C1 segment of cervical spinal cord (tissue), 14 donors: Measurements from ENCODE around the gene GALNT15.

Experiments
- DNase-seq, 14 donors: peaks; one replicate each; lab custom pipeline; 2025; lab: John Stamatoyannopoulos, UW

The GALNT15 gene

DNA sequence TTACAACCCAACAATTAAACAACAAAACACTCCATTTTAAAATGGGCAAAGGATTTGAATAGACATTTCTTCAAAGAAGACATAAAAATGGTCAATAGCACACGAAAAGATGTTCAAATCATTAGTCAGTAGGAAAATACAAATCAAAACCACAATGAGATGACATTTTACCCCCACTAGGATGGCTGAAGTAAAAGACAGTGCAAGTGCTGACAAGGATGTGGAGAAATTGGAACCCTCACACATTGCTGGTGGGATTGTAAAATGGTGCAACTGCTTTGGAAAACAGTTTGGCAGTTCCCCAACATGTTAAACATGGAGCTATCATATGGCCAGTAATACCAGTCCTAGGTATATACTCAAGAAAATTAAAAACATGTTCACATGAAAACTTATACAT, 11.6 kb downstream of the GALNT15 start:
- no peak for DNase-seq

DNA sequence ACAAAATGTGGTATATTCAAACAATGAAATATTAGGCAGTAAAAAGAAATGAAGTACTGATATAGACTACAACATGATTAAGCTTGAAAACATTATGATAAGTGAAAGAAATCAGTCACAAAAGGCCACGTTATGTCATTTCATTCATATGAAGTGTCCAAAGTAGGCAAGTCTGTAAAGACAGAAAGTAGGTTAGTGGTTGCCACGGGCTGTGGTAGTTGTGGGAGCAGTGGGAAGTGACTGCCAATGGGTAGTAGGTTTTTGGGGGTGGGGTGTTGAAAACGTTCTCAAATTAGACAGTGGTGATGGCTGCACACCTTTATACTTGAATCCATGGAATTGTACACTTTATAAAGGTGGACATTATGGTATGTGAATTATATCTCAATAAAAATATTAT, 12.1 kb downstream of the GALNT15 start:
- no peak for DNase-seq

GRCh38 chr3:16187213-16187790, 12.8 kb downstream of the GALNT15 start:
- DNase-seq = no peak

- no peak for DNase-seq
These were observed 13.6 kb downstream of the GALNT15 start for GRCh38 chr3:16188071-16188470.

GRCh38 chr3:16189201-16189600, 14.7 kb downstream of the GALNT15 start:
- no peak for DNase-seq

GRCh38 chr3:16190704-16191103, 16.2 kb downstream of the GALNT15 start:
- no peak for DNase-seq

DNA sequence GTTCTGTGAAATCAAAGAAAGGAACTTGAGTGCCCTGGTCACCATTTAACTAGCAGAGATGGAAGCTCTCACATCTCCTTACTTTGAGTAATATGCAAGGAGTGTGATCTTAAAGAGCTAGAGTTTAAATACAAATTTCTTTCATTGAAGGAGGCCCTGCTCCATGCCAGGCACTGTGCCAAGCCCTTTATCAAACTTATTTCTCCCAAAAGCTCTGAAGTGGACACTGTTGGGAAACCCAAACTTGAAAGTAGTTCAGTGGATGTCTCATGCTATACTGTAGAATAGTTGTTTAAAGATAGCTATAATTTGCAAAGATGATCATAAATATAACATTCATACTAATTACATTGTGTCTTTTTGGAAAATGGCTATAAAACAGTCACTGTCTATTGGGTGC, 17.1 kb downstream of the GALNT15 start:
- DNase-seq = no peak

GRCh38 chr3:16192176-16192811, 17.8 kb downstream of the GALNT15 start:
- DNase-seq = no peak

GRCh38 chr3:16198427-16198826, 23.9 kb downstream of the GALNT15 start:
- no peak for DNase-seq

DNA sequence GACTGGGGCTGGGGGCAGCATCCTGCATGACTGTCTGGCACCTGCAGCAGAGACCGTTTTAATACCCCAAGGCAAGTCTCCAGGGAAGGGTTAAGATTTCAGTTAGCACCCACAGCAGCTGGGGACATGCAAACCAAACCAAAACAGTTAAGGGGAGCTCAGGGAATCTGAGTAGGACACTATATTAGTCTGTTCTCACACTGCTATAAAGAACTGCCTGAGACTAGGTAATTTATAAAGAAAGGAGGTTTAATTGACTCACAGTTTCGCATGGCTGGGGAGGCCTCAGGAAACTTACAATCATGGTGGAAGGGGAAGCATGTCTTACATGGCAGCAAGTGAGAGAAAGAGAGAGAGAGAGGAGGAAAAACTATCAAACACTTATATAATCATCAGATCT, 25.3 kb downstream of the GALNT15 start:
- no peak for DNase-seq

DNA sequence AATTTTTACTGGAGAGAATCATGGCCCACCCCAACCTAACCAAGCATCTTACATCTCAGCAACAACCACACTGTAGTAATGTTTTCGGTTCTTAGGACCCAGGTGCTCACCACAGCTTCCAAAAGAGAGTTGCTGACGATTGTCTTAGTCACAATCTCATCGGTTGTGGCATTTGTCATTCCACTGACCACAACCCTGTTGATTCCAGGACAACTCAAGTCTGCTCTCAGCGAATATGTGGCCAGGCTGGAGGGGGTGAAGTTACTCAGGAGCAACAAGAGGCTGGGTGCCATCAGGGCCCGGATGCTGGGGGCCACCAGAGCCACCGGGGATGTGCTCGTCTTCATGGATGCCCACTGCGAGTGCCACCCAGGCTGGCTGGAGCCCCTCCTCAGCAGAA, 25.9 kb downstream of the GALNT15 start:
- no peak for DNase-seq

DNA sequence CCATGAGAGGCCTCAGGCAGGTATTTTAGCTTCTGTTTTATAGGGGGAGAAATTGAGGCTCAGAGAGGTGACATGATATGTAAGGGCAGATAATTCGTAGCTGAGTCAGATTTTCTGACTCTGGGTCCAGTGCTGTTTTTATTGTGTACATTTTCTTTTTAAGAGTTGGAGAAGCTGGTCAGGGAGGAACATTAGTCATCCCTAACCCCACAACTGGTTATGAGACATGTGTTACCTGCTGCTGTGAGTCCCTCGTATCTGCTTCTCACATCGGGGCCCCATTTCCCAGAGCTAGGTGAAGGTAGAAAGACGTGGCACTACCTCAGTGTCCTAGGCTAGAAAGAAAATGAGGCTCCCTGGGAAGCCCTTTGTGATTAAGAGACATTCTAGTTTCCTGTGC, 28.6 kb downstream of the GALNT15 start:
- no peak for DNase-seq

GRCh38 chr3:16203671-16204629, 29.5 kb downstream of the GALNT15 start:
- peak in 9 of 14 donors; percentile 20 to 65 (median 47) for DNase-seq

DNA sequence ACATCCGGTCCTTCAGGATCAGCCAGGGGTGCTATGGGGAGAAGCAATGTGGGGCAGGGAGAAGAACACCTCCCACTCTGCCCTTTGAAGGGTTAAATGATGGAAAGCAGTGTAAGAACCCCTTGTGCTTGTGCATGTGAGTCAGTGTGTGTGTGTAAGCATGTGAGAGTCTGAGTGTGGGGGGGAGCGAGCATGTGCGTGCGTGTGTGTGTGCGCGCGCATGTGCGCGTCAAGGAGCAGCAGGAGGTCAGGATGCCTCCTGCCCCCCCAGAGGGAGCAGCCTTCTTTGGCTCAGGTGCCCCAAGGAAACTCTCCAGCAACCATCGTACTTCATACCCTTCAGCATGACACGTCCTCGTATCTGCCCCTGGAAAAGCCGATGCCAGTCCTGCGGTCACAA, 30.3 kb downstream of the GALNT15 start:
- DNase-seq = peak in 1 of 14 donors; percentile 18

GRCh38 chr3:16205156-16205870, 30.8 kb downstream of the GALNT15 start:
- no peak for DNase-seq

DNA sequence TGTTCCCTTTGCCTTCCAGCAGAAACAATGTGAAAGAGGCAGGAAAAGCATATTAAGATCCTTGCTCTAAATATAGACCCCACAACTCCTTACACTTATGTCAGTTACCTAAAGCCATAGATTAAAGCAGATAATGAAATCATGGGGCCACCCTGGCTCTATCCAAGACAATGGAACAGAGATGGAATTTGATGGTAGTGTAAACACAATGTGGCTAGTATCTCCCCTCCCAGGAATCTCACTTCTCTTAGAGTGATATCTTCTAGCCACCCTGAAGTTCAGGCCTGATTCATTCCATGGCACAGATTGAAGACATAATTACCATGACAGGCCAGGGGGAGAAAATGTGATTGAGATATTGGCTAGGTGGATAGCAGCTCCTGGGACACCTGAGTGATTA, 32.6 kb downstream of the GALNT15 start:
- no peak for DNase-seq

DNA sequence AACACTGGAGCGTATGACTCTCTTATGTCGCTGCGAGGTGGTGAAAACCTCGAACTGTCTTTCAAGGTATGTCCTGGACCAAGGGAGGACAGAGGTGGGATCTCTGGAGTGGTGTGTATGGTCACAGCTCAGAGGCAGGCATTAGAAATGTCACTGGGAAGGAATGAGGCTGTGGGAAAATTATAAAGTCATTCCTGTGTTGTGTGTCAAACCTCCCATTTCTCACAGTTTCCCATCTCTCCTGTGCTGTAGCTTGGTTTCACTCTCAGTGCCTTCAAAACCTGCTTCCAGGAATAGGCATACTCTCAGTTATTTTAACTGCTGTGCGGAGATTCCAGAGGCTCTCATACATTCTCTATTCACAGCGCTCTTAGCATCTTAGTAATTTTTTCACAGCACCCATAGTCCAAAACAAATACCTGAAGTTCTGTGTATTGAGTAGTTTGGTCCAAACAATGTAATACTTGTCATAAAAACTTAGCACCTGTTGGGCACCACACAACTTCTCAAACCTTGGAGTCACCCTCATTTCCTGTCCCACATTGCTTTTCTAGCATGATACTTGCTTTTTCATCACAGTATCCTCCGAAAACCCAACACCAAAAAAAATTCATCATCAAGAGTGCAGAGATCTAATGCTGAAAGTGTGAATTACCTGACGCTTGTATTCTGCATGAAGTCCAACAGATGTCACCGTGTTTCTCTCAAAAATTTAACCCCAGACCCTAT, 36.9 kb downstream of the GALNT15 start:
- DNase-seq = no peak

DNA sequence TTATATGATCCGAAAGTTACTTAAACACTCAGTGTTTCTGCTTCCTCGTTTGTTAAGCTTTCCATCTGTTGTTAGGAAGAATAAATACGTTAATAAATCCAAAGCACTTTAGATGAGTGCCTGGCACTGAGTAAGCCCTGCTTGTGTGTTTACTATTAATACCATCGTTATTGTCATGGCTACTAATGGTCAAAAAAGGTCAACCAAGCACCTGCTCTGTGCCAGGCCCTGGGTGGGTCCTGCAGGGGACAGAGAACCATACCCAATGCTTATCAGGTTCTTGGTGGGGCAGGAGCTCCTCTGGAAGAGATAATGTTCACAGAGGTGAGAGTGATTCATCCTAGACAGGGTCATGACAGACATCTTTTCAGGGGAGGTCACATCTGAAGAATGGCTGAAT, 39.9 kb downstream of the GALNT15 start:
- DNase-seq = no peak

DNA sequence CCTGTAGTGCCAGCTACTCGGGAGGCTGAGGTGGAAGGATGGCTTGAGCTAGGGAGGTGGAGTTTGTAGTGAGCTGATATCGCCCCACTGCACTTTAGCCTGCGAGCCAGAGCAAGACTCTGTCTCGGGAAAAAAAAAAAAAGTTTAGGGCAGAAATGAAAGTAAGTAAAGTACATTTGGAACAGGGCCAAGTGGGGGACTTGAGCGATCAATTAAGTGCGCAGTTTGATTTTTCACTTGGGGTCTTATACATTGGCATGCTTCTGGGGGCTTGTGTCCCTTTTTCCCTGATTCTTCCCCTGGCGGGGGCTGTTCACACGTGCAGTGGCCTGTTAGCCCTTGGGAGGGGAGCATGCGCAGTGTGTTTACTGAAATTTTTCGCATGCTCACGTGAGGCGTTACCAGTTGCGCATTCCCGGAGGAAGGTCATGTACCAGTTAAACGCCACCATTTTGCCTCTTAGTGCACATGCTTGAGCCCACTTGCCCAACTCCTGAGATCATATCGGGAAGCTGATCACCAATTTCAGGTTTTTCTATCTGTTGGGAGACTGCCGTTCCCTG, 42.0 kb downstream of the GALNT15 start:
- no peak for DNase-seq

GRCh38 chr3:16219777-16220176, 45.3 kb downstream of the GALNT15 start:
- no peak for DNase-seq

GRCh38 chr3:16221990-16222389, 47.5 kb downstream of the GALNT15 start:
- no peak for DNase-seq
